RCC 7860 (cell line): Measurements from ENCODE around the gene FGFR3.

ENCODE experiments used
- DNase-seq: peaks from one replicate; pipeline ENCODE4 v3.0.0-alpha.2; 2015; ENCODE audit warnings: low spot score
- FAIRE-seq: peaks from 2 replicates; lab custom pipeline; 2012; peaks lifted over from hg19 to GRCh38; lab: Jason Lieb, UNC

FGFR3 gene

DNA sequence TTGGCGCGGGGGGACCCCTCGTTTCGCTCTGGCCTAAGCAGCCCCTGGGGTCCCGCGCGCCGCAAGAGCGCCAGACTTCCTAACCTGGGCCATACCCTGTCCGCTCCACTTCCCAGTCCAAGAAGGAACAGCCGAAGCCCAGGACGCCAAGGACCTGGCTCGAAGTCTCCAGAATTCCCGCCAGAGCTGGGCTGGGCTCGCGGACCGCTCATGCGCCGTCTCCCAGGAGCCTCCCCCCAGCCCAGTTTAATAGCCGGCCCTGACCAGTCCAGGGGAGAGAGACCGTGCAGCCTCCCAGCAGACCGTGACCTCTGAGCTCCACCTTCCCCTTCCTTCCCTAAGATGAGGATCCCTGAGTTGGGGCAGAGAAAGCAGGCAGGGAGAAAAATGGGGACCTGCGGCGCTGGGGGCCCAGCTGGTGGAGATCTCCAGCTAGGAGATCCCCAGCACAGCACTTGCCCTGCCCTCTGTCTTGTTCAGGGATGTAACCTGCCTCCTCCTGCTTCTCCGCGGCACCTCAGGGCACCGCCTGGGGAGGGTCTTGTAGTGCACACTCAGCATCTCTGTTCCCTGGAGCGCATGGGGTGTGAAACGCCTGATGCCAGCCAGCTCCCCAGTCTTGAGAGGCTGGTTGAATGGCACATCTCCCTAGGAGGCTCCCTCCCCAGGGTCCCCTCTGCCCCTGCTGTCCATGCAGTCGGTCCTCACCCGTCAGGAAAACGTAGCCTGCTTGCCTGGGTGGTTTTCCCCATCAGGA is 64.0 kb downstream of the FGFR3 start:
- no peak for FAIRE-seq

DNA sequence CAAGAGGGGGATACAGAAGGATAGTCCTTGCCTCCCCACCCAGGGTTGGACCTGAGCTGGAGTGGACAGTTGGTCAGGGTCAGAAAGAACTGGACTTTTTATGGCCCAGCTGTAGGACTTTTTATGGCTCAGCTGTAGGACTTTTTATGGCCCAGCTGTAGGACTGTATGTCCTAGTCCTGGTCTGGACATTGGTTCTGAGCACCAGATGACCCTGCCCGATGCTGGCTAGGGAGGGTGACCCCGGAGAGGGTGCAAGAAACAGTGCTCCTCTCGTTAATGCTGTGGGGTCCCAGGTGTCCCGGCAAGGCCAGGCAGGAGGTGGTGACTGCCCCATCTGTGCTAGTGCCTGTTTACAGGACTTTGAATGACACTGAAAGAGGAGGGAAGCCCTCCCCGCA is 64.8 kb downstream of the FGFR3 start:
- no peak for FAIRE-seq
- DNase-seq, result no peak

More for the DNA sequence above, 64.0 kb downstream of the FGFR3 start:
- DNase-seq, result no peak
